IPS DF 6.9 (cell line): ENCODE measurements around the gene PHPT1.
"Not testable (repeated sequence)": the region's sequence is repeated elsewhere in the genome, so short reads cannot be mapped to it uniquely, and the experiment has no call there.

ENCODE experiments used
- DNase-seq: peaks from one replicate; pipeline ENCODE4 v3.0.0-alpha.2; 2013; ENCODE audit warnings: low read depth, low spot score
- H3K27ac ChIP-seq: one replicate; pipeline ENCODE4 v1.5.1; 2013; ENCODE audit warnings: low read length, control low read depth
- H3K27me3 ChIP-seq: 2 replicates; pipeline ENCODE4 v1.6.1; 2013; ENCODE audit warnings: mild to moderate bottlenecking, low read length; ENCODE audit not compliant: control insufficient read depth, insufficient read depth
- H3K36me3 ChIP-seq: 2 replicates; pipeline ENCODE4 v1.6.1; 2013; ENCODE audit warnings: low read length; ENCODE audit not compliant: control insufficient read depth, insufficient read depth
- H3K4me1 ChIP-seq: 2 replicates; pipeline ENCODE4 v1.6.1; 2013; ENCODE audit warnings: low read length; ENCODE audit not compliant: control insufficient read depth, insufficient read depth
- H3K4me3 ChIP-seq: 2 replicates; pipeline ENCODE4 v1.5.1; 2013; ENCODE audit warnings: mild to moderate bottlenecking, low read length
- H3K9me3 ChIP-seq: 2 replicates; pipeline ENCODE4 v1.6.1; 2013; ENCODE audit warnings: low read length, inconsistent platforms; ENCODE audit not compliant: control insufficient read depth, insufficient read depth
- WGBS: extraction: QIAGEN DNeasy Blood & Tissue Kit; methylation state at CpG from one replicate; pipeline ENCODE4 v1.1.7; 2013; ENCODE audit warnings: mixed read lengths, missing lambda C conversion rate; ENCODE audit not compliant: insufficient read length, insufficient coverage; 5-methylcytosine and 5-hydroxymethylcytosine counted together

Gene PHPT1

DNA sequence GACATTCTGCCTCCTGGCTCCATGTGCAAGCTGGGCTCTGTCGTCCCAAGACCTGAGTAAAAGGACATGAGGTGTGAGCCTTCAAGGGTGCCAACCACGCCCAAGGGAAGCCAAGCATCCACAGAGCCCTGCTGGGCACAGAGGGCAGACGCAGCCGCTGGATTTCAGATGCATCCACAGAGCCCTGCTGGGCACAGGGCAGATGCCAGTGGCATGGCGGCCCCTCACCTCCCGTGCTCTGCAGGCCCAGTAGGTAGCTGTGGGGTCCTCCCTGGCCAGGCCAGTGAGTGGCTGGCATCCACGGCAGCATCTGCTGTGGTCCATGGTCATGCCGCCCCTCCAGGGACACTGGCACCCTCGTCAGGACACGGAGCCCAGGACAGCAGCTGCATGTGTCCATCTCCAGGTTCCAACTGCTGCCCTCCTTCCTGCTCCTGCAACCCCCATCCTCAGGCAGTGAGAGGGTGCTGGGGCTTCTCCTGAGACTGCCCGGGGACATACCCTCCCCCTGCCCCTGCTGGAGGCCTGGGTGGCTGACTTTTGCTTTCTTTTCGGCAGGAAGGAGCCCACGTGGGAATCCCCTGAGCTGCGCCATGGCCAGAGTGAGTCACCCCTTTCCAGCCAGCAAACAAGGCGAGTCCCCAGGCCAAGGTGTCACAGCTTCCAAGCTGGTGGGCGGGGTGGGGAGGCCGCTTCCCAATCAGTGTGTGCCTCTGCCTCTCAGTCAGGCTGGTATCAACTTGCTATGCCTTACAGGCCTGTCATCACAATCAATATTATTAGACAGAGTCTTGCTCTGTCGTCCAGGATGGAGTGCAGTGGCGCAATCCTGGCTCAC lies 33.1 kb downstream of the PHPT1 start:
- no peaks in the 10 kb centered on the region for H3K27me3 ChIP-seq
- no peaks in the 10 kb centered on the region for H3K36me3 ChIP-seq
- H3K27ac ChIP-seq: no peak overlapping the region
- H3K4me3 ChIP-seq: no peak overlapping the region
- H3K9me3 ChIP-seq: no peaks in the 10 kb centered on the region; the same call in 1 of the 2 replicates
- no CpG with 5 or more reads among the region's 19 CpGs for WGBS
- DNase-seq: no peak
- peaks cover 2% of the 10 kb centered on the region; the same call in 1 of the 2 replicates for H3K4me1 ChIP-seq

GRCh38 chr9:136882947-136883283 lies 33.7 kb downstream of the PHPT1 start:
- not testable (repeated sequence) for DNase-seq, H3K27ac ChIP-seq, H3K4me1 ChIP-seq, H3K27me3 ChIP-seq, H3K4me3 ChIP-seq, H3K9me3 ChIP-seq, H3K36me3 ChIP-seq
- no CpG with 5 or more reads among the region's 9 CpGs for WGBS

- H3K9me3 ChIP-seq, H3K36me3 ChIP-seq, H3K27me3 ChIP-seq, H3K4me1 ChIP-seq, H3K4me3 ChIP-seq, DNase-seq, H3K27ac ChIP-seq: not testable (repeated sequence)
- no CpG with 5 or more reads among the region's 10 CpGs for WGBS
Measured at GRCh38 chr9:136883670-136884069, 34.5 kb downstream of the PHPT1 start.

DNA sequence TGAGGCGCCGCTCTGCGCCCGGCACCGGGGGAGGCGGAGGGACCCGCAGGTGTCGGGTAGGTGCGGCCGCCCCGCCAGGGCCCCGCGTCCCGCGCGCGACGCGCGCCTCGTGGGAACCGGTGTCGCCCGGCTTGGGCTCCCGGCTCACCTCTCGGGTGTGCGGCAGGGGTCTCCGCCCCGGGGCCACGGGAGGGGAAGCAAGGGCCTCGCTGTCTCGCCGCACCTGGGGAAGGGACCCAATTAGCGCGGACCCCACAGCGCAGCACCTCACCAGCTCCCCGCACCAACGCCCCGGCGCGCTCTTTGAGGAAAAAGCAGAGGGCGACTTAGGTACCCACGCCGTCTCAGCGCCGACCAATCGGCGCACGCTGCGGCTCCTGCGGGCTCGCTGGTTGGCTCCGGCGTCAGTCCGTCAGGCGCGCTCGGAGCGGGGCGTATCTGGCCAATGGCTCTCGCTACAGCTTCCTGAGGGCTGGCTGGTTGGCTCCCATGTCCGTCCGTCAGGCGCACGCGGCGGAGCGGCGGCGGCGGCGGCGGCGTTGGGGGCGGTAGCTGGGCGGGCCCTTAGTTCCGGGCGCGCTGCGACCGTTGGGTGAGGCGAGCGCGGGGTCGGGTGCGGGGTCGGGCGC lies 36.9 kb downstream of the PHPT1 start, which contains the start of gene TRAF2:
TSS of gene TRAF2 (plus strand) at position 567 of the 629 bp plus-strand sequence. CDS start 12,225 bp downstream, outside the sequence.
- whole genome bisulfite sequencing: no CpG with 5 or more reads among the region's 88 CpGs
- H3K27ac ChIP-seq: no peak within 1 kb of the TSS
- no peaks in the 10 kb centered on the region for H3K27me3 ChIP-seq
- H3K4me1 ChIP-seq: peaks cover 2% of the 10 kb centered on the region; the same call in 1 of the 2 replicates
- peak; percentile 95 for DNase-seq
- H3K4me3 ChIP-seq: peak within 1 kb of the TSS; percentile 80
- no peaks in the 10 kb centered on the region for H3K9me3 ChIP-seq
- H3K36me3 ChIP-seq: peaks cover 3% of the 10 kb centered on the region; the same call in 1 of the 2 replicates

- DNase-seq: no peak
- no peaks in the 10 kb centered on the region for H3K27me3 ChIP-seq
- H3K4me1 ChIP-seq: peaks cover 2% of the 10 kb centered on the region; the same call in 1 of the 2 replicates
- no CpG with 5 or more reads among the region's 76 CpGs for WGBS
- peak overlapping the region; percentile 80 for H3K4me3 ChIP-seq
- H3K27ac ChIP-seq: no peak overlapping the region
- no peaks in the 10 kb centered on the region for H3K9me3 ChIP-seq
- H3K36me3 ChIP-seq: peaks cover 3% of the 10 kb centered on the region; the same call in 1 of the 2 replicates
Measured at GRCh38 chr9:136886610-136887597, 37.7 kb downstream of the PHPT1 start.

DNA sequence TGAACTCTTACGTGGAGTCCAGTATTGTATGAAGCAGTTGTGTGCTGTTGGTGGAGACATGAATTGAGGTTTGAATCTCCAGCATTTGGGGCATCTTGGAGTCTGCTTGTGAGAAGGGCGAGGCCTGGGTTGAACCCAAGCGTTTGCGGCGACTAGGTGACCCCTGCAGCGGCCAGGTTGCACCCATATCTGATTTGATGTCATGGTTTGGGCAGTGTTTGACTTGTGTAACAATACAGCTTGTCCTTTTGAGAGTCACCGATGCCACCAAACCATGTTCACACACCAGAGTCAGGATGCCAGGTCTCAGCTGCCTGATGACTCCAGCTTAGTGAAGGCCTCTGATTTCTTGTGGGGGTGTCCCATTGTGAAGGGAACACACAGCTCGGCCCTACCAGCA lies 39.2 kb downstream of the PHPT1 start:
- H3K9me3 ChIP-seq: no peaks in the 10 kb centered on the region
- DNase-seq: no peak
- H3K27me3 ChIP-seq: no peaks in the 10 kb centered on the region
- peaks cover 7% of the 10 kb centered on the region; the same call in 1 of the 2 replicates for H3K36me3 ChIP-seq
- WGBS: no CpG with 5 or more reads among the region's 8 CpGs
- no peak overlapping the region for H3K27ac ChIP-seq
- H3K4me1 ChIP-seq: no peaks in the 10 kb centered on the region; the same call in 1 of the 2 replicates
- no peak overlapping the region for H3K4me3 ChIP-seq

DNA sequence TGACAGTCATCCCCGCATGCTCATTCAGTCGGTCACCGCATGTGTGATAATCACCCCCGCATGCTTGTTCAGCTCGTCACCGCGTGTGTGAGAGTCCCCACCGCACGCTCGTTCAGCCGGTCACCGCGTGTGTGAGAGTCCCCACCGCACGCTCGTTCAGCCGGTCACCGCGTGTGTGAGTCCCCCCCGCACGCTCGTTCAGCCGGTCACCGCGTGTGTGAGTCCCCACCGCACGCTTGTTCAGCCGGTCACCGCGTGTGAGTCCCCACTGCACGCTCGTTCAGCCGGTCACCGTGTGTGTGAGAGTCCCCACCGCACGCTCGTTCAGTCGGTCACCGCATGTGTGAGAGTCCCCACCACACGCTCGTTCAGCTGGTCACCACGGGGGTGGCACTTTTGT lies 40.6 kb downstream of the PHPT1 start:
- no CpG with 5 or more reads among the region's 42 CpGs for WGBS
- Histone ChIP-seq H3K4me1 (no peaks in the 10 kb centered on the region; the same call in 1 of the 2 replicates), H3K27me3 (no peaks in the 10 kb centered on the region), H3K27ac (no peak overlapping the region), H3K4me3 (no peak overlapping the region), H3K36me3 (peaks cover 7% of the 10 kb centered on the region; the same call in 1 of the 2 replicates), H3K9me3 (no peaks in the 10 kb centered on the region)
- no peak for DNase-seq

GRCh38 chr9:136890661-136891060 lies 41.5 kb downstream of the PHPT1 start:
- Histone ChIP-seq H3K27ac (no peak overlapping the region), H3K9me3 (no peaks in the 10 kb centered on the region), H3K27me3 (no peaks in the 10 kb centered on the region), H3K4me1 (no peaks in the 10 kb centered on the region; the same call in 1 of the 2 replicates), H3K4me3 (no peak overlapping the region), H3K36me3 (peaks cover 9% of the 10 kb centered on the region; the same call in 1 of the 2 replicates)
- no CpG with 5 or more reads among the region's 13 CpGs for WGBS
- no peak for DNase-seq

GRCh38 chr9:136896027-136896426 lies 46.8 kb downstream of the PHPT1 start:
- DNase-seq: no peak
- no peaks in the 10 kb centered on the region for H3K27me3 ChIP-seq
- no peaks in the 10 kb centered on the region; the same call in 1 of the 2 replicates for H3K4me1 ChIP-seq
- no peak overlapping the region for H3K4me3 ChIP-seq
- WGBS: no CpG with 5 or more reads among the region's 11 CpGs
- H3K9me3 ChIP-seq: no peaks in the 10 kb centered on the region
- no peak overlapping the region for H3K27ac ChIP-seq
- peaks cover 24% of the 10 kb centered on the region for H3K36me3 ChIP-seq
